Uterus (tissue), 4 donors: Measurements from ENCODE around the gene ELAC2. TPM values are rescaled to one million over a fixed set of nuclear protein-coding genes. Genes with fewer than 3 reads are reported as not detected.

Experiments used
- DNase-seq, 2 donors: peaks; one replicate each; pipeline ENCODE4 v3.0.0-alpha.2; 2019 to 2020
- H3K27ac ChIP-seq, 2 donors: fragments of 200-600 bp; sonication (generic); 1 replicate in 1 of 2; 2 replicates in 1 of 2; pipeline ENCODE4 v1.5.1; 2016 to 2018
- H3K27me3 ChIP-seq, 2 donors: fragments of 200-600 bp; sonication (generic); one replicate each; pipeline ENCODE4 v1.5.1; 2018 to 2019; ENCODE audit warnings: control low read depth in 1 of 2
- H3K36me3 ChIP-seq, 2 donors: fragments of 200-600 bp; sonication (generic); one replicate each; pipeline ENCODE4 v1.5.1; 2019; ENCODE audit warnings: control low read depth in 1 of 2
- H3K4me1 ChIP-seq, 2 donors: fragments of 200-600 bp; sonication (generic); one replicate each; pipeline ENCODE4 v1.5.1; 2018 to 2019; ENCODE audit warnings: control low read depth in 1 of 2
- H3K4me3 ChIP-seq, 2 donors: fragments of 200-600 bp; sonication (generic); 1 replicate in 1 of 2; 2 replicates in 1 of 2; pipeline ENCODE4 v1.5.1; 2018 to 2019; ENCODE audit warnings: mild to moderate bottlenecking in 1 of 2
- H3K9me3 ChIP-seq, 2 donors: fragments of 200-600 bp; sonication (generic); one replicate each; pipeline ENCODE4 v1.5.1; 2019; ENCODE audit warnings: control low read depth in 1 of 2
- POLR2A ChIP-seq, 2 donors: fragments of 450-650 bp; IDR thresholded peaks; one replicate each; pipeline ENCODE4 v1.6.1; 2016; ENCODE audit warnings: antibody characterized with exemption in 2 of 2, mild to moderate bottlenecking in 1 of 2, moderate library complexity in 1 of 2
- intact Hi-C: fragments of 100-400 bp; cut with DNase I; formaldehyde crosslinking; loops from one replicate; pipeline ENCODE4 v1.15.1; 2023; ENCODE audit warnings: low total_unique reads
- total RNA-seq, 4 donors: library from RNA; depleted of rRNA in 3 of 4; stranded (reverse); fragments of >200 nt in 3 of 4; gene quantifications; one replicate each; pipeline versions ENCODE4 v1.1.0 to v1.2.4, GENCODE V29; 2014 to 2023
- TF ChIP-seq, protein P1 (sequence below), 4 experiments: fragments of 200-600 bp in 2 of 4; fragments of 450-650 bp in 2 of 4; sonication (generic) in 2 of 4; IDR thresholded peaks; one replicate each; pipeline ENCODE4 v1.5.1; 2016 to 2019; ENCODE audit warnings: antibody characterized with exemption in 4 of 4, mild to moderate bottlenecking in 2 of 4, moderate library complexity in 1 of 4
- donor health status: DM: yes; HTN: yes; CAD: no.

The ELAC2 gene
- total RNA-seq, 4 donors from 2014 or later, result 9.7 to 62.2 (median 51.3) TPM

DNA sequence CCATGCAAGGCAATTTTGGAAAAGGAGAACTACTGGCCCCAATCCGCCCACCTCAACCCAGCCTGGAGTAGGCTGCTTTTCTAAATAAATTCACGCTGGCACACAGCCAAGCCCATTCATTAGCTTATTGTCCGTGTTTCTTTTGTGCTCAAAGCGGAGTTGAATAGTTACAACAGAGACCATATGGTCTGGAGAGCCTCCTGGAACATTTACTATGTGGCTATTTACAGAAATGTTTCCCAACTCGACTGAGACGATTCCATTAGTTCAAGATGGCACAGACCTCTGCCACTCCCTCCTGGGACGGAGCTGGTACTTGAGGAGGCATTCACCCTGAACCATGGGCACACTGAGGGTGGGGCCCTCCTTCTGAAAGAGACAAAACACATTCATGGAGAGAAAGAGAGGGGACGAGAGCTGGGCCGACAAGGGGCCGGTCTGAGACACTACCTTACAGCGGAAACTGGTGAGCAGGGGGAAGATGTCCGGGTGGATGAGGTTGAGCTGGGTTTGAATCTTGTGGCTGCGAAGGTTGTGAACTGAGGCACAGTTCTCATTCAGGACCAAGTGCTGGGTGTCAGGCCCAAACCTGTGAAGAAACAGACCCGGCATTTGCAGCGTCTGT is 15.7 kb downstream of the ELAC2 start:
- no peak for DNase-seq
- Histone ChIP-seq H3K4me1 (no peaks in the 10 kb centered on the region), H3K27ac (no peak overlapping the region), H3K4me3 (no peak overlapping the region), H3K27me3 (no peaks in the 10 kb centered on the region), H3K9me3 (no peaks in the 10 kb centered on the region), H3K36me3 (no peaks in the 10 kb centered on the region)
- TF ChIP-seq, protein P1, sequence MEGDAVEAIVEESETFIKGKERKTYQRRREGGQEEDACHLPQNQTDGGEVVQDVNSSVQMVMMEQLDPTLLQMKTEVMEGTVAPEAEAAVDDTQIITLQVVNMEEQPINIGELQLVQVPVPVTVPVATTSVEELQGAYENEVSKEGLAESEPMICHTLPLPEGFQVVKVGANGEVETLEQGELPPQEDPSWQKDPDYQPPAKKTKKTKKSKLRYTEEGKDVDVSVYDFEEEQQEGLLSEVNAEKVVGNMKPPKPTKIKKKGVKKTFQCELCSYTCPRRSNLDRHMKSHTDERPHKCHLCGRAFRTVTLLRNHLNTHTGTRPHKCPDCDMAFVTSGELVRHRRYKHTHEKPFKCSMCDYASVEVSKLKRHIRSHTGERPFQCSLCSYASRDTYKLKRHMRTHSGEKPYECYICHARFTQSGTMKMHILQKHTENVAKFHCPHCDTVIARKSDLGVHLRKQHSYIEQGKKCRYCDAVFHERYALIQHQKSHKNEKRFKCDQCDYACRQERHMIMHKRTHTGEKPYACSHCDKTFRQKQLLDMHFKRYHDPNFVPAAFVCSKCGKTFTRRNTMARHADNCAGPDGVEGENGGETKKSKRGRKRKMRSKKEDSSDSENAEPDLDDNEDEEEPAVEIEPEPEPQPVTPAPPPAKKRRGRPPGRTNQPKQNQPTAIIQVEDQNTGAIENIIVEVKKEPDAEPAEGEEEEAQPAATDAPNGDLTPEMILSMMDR (IDR thresholded peaks at IDR 0.05), result no peak
- TF ChIP-seq POLR2A (IDR thresholded peaks at IDR 0.05), result no peak
- intact Hi-C loops, result no loop called here

DNA sequence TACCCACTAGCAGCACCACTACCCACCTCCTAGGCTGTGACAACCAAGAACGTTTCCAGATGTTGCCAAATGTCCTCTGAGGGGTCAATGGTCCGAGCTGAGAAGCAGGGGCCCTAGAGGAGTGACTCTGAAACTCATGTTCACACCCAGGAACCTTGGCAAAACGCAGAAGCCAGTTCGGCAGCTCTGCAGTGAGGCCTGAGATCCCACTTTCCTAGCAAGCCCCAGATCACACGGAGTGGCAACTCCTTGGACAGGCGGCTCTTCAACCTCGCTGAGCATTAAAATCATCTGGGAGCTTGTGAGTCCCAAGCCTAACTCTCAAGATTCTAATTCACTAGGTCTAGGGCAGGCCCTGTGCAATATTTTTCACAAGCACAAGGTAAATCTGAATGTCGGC is 17.3 kb downstream of the ELAC2 start:
- intact Hi-C loops, result no loop called here
- Histone ChIP-seq H3K4me3 (no peak overlapping the region), H3K27me3 (no peaks in the 10 kb centered on the region), H3K27ac (no peak overlapping the region), H3K36me3 (no peaks in the 10 kb centered on the region), H3K9me3 (no peaks in the 10 kb centered on the region), H3K4me1 (no peaks in the 10 kb centered on the region)
- DNase-seq, result no peak
- TF ChIP-seq, protein P1 (IDR thresholded peaks at IDR 0.05), result no peak
- no peak for TF ChIP-seq POLR2A (IDR thresholded peaks at IDR 0.05)

DNA sequence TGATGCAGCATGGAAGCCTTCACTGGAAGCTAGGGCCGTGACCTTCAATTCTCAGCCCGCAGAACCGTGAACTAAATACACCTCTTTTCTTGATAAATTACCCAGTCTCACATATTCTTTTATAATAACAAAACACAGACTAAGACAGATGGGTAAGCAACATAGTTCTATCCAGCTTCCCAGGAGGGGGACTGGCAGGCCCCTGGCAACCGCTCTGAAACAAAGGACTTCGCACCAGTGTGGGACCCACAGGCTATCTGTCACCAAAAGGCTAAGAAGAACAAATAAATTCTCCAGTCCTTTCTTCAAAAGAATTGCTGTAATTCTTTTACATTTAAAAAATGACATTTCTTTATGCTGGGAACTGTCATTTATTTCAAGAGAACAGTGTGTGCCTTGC is 19.0 kb downstream of the ELAC2 start:
- H3K27ac ChIP-seq, result no peak overlapping the region
- no peak for DNase-seq
- H3K36me3 ChIP-seq, result no peaks in the 10 kb centered on the region
- H3K4me1 ChIP-seq, result no peaks in the 10 kb centered on the region
- no peaks in the 10 kb centered on the region for H3K27me3 ChIP-seq
- no peak for TF ChIP-seq POLR2A (IDR thresholded peaks at IDR 0.05)
- TF ChIP-seq, protein P1 (IDR thresholded peaks at IDR 0.05), result no peak
- intact Hi-C loops, result no loop called here
- no peak overlapping the region for H3K4me3 ChIP-seq
- H3K9me3 ChIP-seq, result no peaks in the 10 kb centered on the region

DNA sequence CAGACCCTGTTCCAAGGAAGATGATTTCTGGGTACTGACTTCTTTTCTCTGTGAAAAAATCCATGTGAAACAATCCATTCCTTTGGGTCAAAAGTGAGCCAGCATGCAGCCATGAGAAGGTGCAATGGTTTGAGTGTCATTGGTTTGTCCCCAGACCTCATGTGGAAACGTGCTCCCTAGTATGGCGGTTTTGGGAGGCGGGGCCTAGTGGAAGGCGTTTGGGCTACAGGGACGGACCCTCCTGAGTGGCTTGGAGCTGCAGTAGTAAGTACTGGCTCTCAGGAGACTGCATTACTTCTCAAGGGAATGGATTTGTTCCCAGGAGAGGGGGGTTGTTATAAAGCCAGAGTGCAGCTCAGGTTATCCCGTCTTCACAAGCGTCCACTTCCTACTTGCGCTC is 19.4 kb downstream of the ELAC2 start:
- no peak for TF ChIP-seq POLR2A (IDR thresholded peaks at IDR 0.05)
- TF ChIP-seq, protein P1 (IDR thresholded peaks at IDR 0.05), result no peak
- DNase-seq, result no peak
- no peaks in the 10 kb centered on the region for H3K27me3 ChIP-seq
- intact Hi-C loops, result no loop called here
- no peaks in the 10 kb centered on the region for H3K9me3 ChIP-seq
- no peak overlapping the region for H3K27ac ChIP-seq
- H3K4me1 ChIP-seq, result no peaks in the 10 kb centered on the region
- H3K36me3 ChIP-seq, result no peaks in the 10 kb centered on the region
- H3K4me3 ChIP-seq, result no peak overlapping the region

DNA sequence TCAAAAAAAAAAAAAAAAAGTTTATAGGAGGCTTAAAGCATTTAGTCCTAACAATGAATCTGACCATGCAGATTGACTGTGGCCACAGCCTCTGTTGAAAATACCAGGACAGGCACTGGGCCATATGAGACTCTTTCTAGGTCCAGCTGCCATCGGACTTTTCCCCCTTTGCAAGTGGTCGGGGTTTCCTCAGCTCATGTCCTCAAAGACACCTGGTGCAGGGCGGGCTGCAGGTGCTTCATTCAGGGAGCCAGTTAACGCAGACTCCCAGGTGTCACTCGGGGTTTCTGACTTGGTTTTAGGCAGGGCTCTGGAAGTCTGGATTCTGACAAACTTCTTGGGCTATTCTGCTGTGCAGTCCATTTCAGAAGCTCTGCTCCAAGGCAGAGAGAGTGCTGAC is 20.9 kb downstream of the ELAC2 start:
- H3K4me3 ChIP-seq, result no peak overlapping the region
- intact Hi-C loops, result no loop called here
- DNase-seq, result no peak
- no peaks in the 10 kb centered on the region for H3K36me3 ChIP-seq
- H3K27me3 ChIP-seq, result no peaks in the 10 kb centered on the region
- TF ChIP-seq, protein P1 (IDR thresholded peaks at IDR 0.05), result no peak
- no peak for TF ChIP-seq POLR2A (IDR thresholded peaks at IDR 0.05)
- no peak overlapping the region for H3K27ac ChIP-seq
- H3K4me1 ChIP-seq, result no peaks in the 10 kb centered on the region
- no peaks in the 10 kb centered on the region for H3K9me3 ChIP-seq
